ENCODE data around the gene HEYL.

HEYL gene

GRCh38 chr1:39673215-39673614 lies 33.8 kb upstream of the HEYL start:
- TF ChIP-seq POLR2A (IDR thresholded peaks at IDR 0.05; ENCODE audit: low read length), result no peak
- no peak for TF ChIP-seq GATA1 (IDR thresholded peaks at IDR 0.05; ENCODE audit: low read depth, low read length)
- no peak for DNase-seq

DNA sequence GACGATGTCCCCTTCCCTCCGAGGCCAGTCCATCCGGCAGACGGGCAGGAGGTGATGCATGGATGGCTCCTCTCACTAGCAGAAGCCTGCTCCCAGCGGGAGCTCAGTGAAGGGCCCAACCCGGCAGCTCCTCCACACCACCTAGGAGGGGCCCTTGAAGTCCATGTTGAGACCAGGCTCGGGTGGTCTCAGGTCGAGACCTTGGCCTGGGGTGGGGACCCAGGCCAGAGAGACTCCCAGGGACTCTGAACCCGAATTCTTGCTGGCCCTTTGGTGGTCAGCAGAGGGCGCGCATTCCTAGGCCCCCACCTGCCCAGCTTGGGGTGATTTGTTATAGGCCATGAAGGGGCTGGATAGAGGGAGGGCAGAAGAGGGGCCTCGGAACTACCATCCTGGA lies 33.1 kb upstream of the HEYL start:
- peak; percentile 17 to 45 for DNase-seq
- TF ChIP-seq GATA1 (IDR thresholded peaks at IDR 0.05; ENCODE audit: low read depth, low read length) (no peak), POLR2A (IDR thresholded peaks at IDR 0.05; ENCODE audit: low read length) (no peak)

- DNase-seq, result no peak
- no peak for TF ChIP-seq POLR2A (IDR thresholded peaks at IDR 0.05; ENCODE audit: low read length)
- no peak for TF ChIP-seq GATA1 (IDR thresholded peaks at IDR 0.05; ENCODE audit: low read depth, low read length)
These were observed 32.5 kb upstream of the HEYL start, which contains the start of gene NT5C1A for GRCh38 chr1:39671793-39672550. NT5C1A (minus strand) TSS chr1:39672107; CDS start chr1:39672038, 69 bp downstream.

GRCh38 chr1:39671433-39671792 lies 32.0 kb upstream of the HEYL start:
- TF ChIP-seq POLR2A (IDR thresholded peaks at IDR 0.05; ENCODE audit: low read length) (no peak), GATA1 (IDR thresholded peaks at IDR 0.05; ENCODE audit: low read depth, low read length) (no peak)

GRCh38 chr1:39670689-39671088 lies 31.2 kb upstream of the HEYL start:
- TF ChIP-seq POLR2A (IDR thresholded peaks at IDR 0.05; ENCODE audit: low read length) (no peak), GATA1 (IDR thresholded peaks at IDR 0.05; ENCODE audit: low read depth, low read length) (no peak)
- DNase-seq, result no peak

More at GRCh38 chr1:39671433-39671792, 32.0 kb upstream of the HEYL start:
- DNase-seq, result no peak

- TF ChIP-seq POLR2A (IDR thresholded peaks at IDR 0.05; ENCODE audit: low read length), result no peak
- DNase-seq, result no peak
These were observed 29.5 kb upstream of the HEYL start for GRCh38 chr1:39668894-39669293.

- DNase-seq, result no peak
- TF ChIP-seq GATA1 (IDR thresholded peaks at IDR 0.05; ENCODE audit: low read depth, low read length) (no peak), POLR2A (IDR thresholded peaks at IDR 0.05; ENCODE audit: low read length) (no peak)
These were observed 28.7 kb upstream of the HEYL start for GRCh38 chr1:39668111-39668510.

DNA sequence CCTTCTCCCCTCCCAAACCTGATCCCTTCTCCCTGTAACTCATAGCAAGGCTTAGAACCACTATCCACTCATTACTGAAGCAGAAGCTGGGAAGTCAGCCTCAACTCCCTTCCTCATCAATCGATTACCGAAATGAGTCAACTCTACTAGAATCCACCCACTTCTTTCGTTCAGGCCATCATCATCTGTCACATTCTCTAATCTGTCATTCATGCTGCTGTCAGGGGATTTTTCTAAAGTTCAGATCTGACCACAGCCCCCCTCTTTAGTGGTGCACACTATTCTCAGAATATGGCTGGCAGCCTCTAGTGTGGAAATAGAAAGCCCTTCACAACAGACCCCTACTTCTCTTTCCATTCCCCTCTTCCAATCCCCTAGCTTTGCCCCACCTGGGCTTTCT lies 27.3 kb upstream of the HEYL start:
- no peak for DNase-seq
- TF ChIP-seq POLR2A (IDR thresholded peaks at IDR 0.05; ENCODE audit: low read length) (no peak), GATA1 (IDR thresholded peaks at IDR 0.05; ENCODE audit: low read depth, low read length) (no peak)

DNA sequence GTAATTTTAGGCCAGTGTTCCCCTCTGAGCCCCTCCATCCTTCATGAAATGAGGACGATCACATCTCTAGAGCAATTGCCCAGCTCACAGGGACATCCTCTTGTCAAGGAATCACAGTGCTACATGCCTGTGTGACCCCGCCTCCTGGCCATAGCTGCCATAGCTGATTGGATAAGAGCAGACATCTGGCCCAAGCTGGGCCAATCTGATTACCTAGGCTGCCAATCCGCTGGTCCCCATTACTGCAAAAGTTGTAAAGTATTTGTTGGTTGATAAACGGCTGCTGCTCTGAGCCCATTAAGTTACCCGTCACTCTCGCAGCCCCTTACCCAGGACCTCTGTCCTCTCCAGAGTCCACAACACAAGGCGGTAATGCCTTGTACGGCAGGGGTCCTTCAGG lies 24.1 kb upstream of the HEYL start:
- TF ChIP-seq GATA1 (IDR thresholded peaks at IDR 0.05; ENCODE audit: low read depth, low read length) (no peak), POLR2A (IDR thresholded peaks at IDR 0.05; ENCODE audit: low read length) (no peak)
- DNase-seq, result peak; percentile 5 to 30

DNA sequence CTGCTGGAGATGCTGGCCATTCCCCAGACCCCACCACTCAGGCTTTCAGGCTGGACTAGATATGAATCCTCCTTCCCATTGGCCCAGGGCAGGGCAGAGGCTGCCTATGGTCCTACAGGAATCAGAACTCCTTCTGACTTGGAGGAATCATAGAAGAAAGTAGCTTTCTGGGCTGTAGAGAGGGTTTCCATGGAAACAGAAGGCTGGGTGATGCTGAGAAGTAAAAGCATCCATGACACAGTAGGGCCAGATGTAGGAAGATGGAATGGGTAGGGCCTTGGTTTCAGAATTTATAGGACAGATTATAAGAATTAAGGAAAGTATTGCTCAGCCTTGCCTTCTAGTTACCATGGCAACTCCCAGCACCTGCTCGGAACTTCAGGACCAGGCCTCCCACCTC lies 23.4 kb upstream of the HEYL start:
- TF ChIP-seq GATA1 (IDR thresholded peaks at IDR 0.05; ENCODE audit: low read depth, low read length) (no peak), POLR2A (IDR thresholded peaks at IDR 0.05; ENCODE audit: low read length) (no peak)
- no peak for DNase-seq

DNA sequence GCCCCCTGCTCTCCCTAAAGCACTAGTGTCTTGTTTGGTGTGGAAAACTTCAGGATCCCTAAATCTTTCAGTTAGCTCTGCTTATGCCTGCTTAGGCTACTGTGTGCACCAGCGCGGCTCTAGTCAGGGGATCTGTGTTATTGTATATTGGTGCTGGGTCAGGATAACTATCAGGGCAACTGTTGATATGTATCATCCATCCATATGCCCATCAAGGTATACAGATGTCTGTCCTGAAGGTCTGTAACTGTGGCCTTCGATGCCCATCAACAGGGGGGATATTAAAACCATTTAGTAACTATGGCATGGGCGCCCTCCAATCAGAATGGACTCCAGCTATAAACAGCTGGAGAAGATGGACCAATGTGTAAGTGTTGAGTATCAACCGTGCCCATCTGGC lies 20.1 kb upstream of the HEYL start:
- no peak for TF ChIP-seq POLR2A (IDR thresholded peaks at IDR 0.05; ENCODE audit: low read length)
- no peak for TF ChIP-seq GATA1 (IDR thresholded peaks at IDR 0.05; ENCODE audit: low read depth, low read length)
- DNase-seq, result no peak

- DNase-seq, result no peak
- TF ChIP-seq POLR2A (IDR thresholded peaks at IDR 0.05; ENCODE audit: low read length) (no peak), GATA1 (IDR thresholded peaks at IDR 0.05; ENCODE audit: low read depth, low read length) (no peak)
These were observed 19.7 kb upstream of the HEYL start for GRCh38 chr1:39659110-39659509.

DNA sequence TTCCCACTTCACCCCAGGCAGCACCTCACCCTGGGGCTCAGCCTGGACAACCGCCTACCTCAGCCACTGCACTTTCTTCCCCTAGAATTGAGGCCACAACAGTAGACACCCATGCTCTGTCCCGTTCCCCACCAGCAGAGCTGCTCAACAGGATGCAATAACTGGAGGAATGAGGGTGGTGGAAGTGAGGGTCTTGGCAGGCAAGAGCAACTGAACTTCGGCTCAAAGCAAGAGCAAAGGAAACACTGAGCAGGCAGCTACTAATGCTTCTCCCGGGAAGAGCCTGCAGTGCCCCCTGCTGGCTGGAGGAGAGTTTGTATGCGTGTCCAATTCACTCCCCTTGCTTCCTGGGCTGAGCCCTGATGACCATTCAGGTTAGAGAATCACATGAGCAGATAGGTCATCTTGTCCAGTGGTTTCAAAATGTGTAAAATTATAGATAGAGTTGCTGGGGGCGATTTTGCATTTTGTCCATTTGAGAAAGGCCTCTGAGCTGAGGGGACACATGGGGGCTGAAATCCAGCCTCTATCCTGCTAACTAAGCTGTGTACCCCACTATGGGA lies 18.6 kb upstream of the HEYL start:
- TF ChIP-seq GATA1 (IDR thresholded peaks at IDR 0.05; ENCODE audit: low read depth, low read length) (no peak), POLR2A (IDR thresholded peaks at IDR 0.05; ENCODE audit: low read length) (no peak)
- peak; percentile 72 to 80 for DNase-seq

- TF ChIP-seq GATA1 (IDR thresholded peaks at IDR 0.05; ENCODE audit: low read depth, low read length), result no peak
- no peak for TF ChIP-seq POLR2A (IDR thresholded peaks at IDR 0.05; ENCODE audit: low read length)
- no peak for DNase-seq
These were observed 18.0 kb upstream of the HEYL start for GRCh38 chr1:39657402-39657801.

DNA sequence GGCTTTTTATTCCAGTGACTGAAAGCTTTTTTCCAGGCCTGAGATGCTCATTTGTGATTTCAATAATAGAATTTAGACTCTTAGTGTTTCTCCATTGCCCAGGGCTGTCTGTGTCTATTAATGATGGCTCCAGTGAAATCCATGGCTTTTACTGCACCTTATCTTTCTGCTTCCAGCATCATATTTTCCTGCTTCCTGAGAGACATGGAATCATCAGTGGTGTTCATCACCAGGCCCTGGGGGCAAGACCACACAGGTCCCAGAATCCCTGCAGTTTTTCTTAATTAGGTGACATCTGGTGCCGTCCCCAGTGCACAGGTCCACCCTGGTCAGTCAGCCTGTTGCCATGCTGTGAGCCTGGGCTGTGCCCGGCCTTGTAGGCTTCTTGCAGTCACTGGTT lies 16.9 kb upstream of the HEYL start:
- TF ChIP-seq GATA1 (IDR thresholded peaks at IDR 0.05; ENCODE audit: low read depth, low read length) (no peak), POLR2A (IDR thresholded peaks at IDR 0.05; ENCODE audit: low read length) (no peak)
- DNase-seq, result no peak

All from erythroblast (primary cell).